DMS153 (cell line): ENCODE data around the gene TPSB2.
"Not testable (repeated sequence)": the region's sequence is repeated elsewhere in the genome, so short reads cannot be mapped to it uniquely, and the experiment has no call there.

ENCODE experiments used
- DNase-seq: peaks from one replicate; lab custom pipeline; 2025; lab: John Stamatoyannopoulos, UW

The TPSB2 gene

GRCh38 chr16:1230084-1230470, at the start of gene TPSB2:
TSS of gene TPSB2 (minus strand) at chr16:1230184. CDS start at chr16:1229951, 233 bp downstream.
- DNase-seq: not testable (repeated sequence)

DNA sequence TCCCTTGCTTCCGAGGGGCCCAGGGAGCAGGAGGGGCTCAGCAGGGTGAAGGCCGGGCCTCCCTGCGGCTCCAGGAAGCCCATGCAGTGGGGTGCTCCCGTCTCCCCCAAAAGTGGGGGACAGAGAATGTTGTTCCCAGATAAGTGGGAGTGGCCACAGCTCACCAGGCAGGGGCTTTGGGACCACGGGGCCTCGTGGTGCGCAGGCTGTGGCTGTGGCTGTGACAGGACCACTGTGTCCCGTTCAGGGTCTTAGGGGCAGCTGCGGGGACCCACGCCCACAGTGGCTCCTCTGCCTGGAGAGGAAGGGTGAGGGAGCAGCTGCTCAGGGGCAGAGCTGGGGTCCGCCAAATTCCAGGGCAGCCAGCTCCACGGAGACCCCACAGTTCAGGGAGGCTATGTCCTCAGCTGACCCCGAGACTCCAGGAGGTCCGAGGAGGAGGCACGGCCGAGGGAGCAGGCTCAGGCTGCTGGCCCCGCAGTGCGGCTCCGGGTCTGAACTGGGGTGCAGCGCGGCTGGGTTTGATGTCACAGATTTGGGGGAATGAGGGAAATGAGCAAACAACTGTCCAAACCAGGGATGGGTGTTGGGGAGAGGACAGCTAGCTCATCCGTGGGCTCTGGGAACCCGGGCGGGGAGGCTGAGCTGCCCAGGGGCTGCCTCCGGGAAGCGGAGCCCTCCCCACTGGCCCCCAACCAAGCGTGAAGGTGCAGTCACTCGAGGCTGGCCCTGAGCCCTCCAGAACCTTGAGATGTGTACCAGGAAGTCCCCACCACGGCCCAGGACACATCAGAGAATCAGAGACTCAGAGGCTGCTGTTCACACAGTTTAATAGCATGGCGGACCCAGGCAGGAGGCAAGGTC, 49.3 kb upstream of the TPSB2 start:
- DNase-seq: no peak

GRCh38 chr16:1278477-1278876, 48.5 kb upstream of the TPSB2 start:
- DNase-seq: no peak

DNA sequence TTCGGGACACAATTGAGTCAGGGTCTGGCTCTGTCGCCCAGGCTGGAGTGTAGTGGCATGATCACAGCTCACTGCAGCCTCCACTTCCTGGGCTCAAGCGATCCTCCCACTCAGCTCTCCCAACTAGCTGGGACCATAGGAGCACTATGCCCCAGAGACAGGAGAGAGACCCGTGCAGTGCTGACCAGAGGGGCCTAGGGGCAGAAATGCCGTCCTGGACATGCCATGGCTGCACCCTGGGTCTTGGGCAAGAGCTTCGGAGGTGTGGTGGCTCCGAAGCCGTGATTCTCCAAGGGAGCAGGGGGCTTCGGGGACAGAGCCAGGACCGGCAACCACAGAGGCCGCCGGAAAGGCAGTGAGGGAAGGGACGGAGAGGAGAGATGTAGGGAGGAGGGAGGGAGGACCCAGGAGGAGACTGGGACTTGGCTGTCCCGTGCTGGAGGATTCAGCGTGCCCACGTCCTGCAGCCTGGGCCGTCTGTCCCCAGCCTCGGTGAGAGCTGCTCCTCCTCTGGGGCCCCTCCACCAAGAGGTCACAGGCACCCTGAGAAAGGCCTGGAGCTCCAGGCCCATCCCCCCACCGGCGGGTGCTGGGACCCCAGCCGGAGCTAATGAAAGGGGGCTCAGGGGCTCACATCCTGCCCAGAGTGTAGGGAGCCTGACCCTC, 47.8 kb upstream of the TPSB2 start:
- no peak for DNase-seq

GRCh38 chr16:1277151-1277598, 47.2 kb upstream of the TPSB2 start:
- no peak for DNase-seq

DNA sequence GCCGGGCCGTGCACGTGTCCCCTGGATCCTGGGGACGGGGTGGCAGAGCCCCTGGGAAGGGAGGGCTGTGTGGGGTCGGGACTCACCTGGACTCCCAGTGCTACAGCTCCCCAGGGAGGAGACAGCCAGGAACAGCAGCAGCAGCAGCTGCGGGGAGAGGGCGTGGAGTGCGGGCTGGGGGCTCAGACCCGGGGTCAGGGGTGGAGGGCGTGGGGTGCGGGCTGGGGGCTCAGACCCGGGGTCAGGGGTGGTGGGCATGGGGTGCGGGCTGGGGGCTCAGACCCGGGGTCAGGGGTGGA, 46.5 kb upstream of the TPSB2 start:
- DNase-seq: no peak

DNA sequence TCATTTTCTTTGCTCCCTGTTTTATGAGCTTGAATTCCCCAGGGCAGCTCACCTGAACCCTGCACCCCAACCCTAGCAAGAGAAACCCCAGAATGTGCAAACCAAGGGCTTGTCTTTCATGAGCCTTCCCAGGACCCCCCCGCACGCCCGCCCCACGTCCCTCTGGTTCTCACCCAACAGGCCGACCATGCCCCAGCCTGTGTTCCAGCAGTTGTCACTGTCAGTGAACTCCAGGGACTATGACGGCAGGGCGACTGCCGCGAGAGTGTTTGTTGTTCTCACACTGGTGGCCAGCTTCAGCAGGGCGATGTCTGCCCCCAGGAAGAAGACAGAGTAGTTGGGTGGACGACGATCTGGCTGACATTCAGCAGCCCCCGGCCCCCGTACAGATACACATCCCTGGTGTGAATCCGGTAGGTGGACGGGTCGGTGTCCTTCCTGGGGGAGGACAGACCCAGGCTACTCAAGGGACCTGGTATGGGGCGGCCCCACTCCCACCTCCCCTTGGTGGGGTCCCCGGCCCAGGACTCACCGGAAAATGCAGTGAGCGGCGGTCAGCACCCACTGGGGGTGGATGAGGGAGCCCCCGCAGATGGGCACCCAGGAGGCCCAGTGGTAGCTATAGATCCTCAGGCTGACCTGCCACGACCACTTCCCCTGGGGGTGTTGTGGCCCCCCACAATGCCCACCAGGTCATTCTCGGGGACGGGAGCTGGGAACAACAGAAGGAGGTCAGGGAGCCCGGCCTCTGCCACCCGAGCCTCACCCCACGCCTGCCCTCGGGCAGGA, 46.0 kb upstream of the TPSB2 start:
- no peak for DNase-seq

DNA sequence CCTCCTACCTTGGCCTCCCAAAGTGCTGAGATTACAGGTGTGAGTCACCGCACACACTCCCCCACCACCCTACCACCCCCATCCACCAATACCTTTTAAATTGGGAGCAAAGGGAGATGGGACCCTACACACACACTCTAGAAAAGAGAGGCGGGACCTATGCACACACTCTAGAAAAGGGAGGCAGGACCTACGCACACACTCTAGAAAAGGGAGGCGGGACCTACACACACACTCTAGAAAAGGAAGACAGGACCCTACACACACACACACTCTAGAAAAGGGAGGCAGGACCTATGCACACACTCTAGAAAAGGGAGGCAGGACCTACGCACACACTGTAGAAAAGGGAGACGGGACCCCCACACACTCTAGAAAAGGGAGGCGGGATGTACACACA, 44.8 kb upstream of the TPSB2 start:
- no peak for DNase-seq

DNA sequence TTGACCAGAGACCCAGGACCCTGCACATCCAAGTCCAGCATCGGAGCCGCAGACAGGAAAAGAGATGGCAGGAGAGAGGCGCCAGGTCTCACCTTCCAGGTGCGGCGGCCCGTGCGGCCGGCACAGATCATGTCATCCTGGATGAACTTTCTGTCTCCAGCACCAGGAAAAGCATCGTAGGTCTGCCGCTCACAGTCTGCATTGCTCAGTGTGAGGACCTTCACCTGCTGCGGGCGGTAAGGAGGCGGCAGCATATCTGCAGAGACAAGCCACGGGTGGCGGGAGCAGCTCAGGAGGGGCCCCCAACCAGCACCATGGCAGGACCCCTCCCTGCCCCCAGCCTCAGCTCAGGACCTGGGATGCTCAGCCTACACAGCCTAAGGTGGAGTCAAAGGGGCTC, 43.8 kb upstream of the TPSB2 start:
- DNase-seq: no peak

DNA sequence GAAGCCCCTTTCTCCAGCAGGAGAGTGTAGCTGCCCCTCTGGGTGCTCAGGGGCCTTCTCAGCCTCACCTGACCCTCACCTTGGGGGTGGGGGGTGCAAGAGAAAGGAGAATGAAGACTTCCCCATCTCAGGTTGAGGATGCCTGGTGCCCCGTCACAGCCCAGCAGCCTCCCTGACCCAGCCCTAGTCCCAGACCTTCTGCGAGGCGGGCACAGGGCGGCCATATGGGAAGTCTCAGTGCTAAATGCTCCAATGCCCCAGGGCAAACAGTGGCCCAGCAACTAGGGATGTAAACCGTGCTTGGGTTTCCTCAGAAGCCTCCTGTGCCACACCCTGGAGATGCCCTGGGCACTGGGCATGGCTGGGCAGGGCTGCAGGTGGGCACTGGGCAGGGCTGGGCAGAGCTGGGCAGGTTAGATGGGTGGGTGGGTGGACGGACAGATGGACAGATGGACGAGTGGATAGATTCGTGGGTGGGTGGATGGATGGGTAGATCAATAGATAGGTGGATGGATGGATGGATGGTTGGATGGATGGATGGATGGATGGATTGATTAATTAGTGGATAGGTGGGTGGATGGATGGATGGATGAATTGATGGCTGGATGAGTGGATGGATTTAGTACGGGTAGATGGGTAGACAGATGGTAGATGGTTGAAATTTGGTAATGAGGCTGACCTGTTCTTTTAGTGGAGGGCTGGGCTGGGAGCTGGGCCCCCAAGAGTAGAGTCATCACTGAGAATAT, 42.6 kb upstream of the TPSB2 start:
- no peak for DNase-seq

DNA sequence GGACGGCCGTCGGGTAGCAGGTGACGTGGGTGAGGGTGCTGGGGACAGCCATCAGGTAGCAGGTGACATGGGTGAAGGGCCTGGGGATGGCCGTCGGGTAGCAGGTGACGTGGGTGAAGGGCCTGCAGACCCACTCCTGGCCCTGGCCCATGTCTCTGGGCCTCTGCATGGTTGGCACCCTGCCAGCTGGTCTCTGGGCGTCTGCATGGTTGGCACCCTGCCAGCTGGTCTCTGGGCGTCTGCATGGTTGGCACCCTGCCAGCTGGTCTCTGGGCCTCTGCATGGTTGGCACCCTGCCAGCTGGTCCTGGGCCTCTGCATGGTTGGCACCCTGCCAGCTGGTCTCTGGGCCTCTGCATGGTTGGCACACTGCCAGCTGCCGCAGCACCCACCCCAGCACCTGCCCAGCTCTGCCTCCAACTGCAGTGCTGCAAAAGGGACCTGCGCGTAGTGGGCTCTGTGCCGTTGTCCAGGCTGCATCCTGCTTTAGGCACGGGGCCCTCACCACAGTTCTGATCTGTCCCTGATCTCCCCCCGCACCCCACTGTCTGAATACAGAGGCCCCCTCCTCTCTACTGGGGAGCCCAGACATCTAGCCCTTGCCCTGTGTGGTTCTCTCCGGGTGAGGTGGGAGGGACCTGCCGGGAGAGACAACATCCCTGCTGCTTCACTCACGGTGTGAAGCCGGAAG, 41.9 kb upstream of the TPSB2 start:
- DNase-seq: peak; percentile 91

- no peak for DNase-seq
These were observed 41.4 kb upstream of the TPSB2 start for GRCh38 chr16:1271380-1271723.

GRCh38 chr16:1269418-1269817, 39.4 kb upstream of the TPSB2 start:
- DNase-seq: not testable (repeated sequence)

GRCh38 chr16:1265826-1266225, 35.8 kb upstream of the TPSB2 start:
- no peak for DNase-seq

- DNase-seq: no peak
These were observed 35.2 kb upstream of the TPSB2 start for GRCh38 chr16:1265090-1265630.

DNA sequence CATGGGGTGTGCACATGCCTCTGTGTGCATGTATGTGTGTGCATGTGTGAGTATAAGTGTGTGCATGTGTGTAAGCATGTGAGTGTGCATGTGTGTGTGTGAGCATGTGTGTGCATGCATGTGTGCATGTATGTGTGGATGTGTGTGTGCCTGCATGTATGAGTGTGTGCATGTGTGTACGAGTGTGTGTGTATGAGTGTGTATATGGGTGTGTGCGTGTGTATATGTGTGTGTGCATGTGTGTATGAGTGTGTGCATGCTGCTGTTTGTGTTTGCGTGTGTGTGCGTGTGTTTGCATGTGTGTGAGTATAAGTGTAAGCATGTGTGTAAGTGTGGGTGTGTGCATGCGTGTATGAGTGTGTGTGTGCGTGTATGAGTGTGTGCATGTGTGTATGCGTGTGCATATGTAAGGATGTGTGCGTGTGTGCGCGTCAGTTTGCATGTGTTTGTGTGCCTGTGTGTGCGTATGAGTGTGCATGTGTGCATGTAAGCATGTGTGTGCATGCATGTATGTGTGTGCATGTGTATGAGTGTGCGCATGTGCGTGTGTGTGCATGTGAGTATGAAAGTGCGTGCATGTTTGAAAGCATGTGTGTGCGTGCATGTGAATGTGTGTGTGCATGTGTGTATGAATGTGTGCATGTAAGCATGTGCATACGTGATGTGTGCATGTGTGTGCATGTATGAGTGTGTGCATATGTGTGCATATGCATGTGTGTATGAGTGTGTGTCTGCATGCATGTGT, 34.5 kb upstream of the TPSB2 start:
- no peak for DNase-seq

DNA sequence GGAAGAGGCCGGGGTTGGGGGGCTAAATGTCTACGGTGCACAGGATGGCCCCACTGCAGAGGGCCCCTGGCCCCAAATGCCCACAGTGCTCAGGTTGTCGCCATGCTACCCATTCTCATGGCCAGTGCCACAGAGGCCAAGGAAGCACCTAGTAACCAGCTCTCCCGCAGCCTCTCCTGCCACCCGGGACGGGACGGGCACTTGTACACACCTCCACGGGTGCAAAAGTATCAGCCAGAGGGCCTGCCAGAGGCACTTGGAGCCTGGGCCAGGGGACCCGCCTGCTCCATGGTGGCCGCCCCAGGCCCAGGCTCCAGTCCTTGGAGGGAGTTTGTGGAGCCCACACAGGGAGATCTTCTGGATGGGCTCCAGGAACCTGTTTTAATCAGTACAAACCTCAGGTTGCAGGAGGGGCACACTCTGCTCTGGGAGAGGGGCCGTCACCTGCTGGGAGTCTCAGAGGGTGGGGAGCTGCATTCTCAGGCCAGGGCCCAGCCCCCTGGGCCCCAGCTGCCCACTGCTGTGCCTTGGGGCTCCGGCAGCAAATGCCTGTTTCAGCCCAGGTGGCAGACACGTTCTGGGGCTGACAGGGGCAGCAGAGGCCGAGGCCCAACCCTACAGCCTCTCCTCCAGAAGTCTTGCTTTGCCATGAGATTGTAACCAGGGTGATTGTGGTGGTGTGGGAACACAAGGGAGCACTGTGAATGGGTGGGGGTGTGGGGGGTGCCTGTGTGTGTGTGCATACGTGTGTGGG, 33.8 kb upstream of the TPSB2 start:
- DNase-seq: no peak

GRCh38 chr16:1262846-1263221, 32.9 kb upstream of the TPSB2 start:
- DNase-seq: no peak

DNA sequence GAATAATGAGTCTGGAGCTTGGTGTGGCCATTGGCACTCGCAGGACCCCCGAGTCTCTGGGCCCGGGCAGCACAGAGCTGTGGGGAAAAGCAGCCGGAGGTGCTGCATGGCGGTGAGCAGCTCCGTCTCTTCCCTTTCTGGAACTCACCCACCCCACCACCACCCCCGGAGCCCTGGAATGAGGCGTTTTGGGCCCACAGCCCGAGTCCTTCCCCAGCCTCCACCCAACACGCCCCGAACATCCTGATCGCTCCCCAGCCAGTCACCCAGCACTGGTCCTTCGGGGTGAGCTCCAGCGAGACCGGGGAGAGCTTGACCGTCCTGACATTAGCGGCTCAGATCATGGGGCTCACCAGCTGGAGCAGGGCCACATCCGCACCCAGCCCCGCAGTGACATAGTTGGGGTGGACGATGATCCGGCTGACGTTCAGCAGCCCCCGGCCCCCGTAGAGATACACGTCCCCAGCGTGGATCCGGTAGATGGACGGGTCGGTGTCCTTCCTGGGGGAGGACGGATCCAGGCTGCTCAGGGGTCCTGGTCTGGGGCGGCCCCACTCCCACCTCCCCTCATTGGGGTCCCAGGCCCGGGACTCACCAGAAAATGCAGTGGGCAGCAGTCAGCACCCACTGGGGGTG, 32.3 kb upstream of the TPSB2 start:
- DNase-seq: no peak
